Measurements from ENCODE around the gene CDK11B.

DNA sequence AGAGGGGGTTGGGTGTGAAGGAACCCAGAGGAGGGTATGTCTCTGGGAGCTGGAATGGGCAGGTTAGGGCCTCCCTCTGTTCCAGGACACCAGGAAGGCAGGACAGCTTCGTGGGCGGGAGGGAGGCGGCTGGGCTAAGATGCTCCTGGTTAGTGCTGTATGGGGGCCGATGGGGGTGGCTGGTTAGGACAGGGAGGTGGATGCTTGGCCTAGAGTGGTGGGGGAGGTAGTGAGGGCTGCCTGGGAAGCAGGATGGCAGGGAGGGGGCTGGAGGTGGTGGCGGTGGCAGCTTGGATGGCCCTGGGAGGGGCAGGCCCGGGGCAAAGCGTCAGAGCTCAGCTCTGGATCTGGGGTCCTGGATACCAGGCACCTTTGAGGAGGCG is 33.0 kb downstream of the CDK11B start:
- TF ChIP-seq GATA2 (IDR thresholded peaks at IDR 0.05; ENCODE audit: low read depth, low read length) (no peak), GATA3 (IDR thresholded peaks at IDR 0.05; ENCODE audit: low read depth, low read length) (no peak)
